ENCODE measurements around the gene PDE7B.
A peak's percentile ranks its signal among the peaks of the same experiment; 100 is the strongest.

DNA sequence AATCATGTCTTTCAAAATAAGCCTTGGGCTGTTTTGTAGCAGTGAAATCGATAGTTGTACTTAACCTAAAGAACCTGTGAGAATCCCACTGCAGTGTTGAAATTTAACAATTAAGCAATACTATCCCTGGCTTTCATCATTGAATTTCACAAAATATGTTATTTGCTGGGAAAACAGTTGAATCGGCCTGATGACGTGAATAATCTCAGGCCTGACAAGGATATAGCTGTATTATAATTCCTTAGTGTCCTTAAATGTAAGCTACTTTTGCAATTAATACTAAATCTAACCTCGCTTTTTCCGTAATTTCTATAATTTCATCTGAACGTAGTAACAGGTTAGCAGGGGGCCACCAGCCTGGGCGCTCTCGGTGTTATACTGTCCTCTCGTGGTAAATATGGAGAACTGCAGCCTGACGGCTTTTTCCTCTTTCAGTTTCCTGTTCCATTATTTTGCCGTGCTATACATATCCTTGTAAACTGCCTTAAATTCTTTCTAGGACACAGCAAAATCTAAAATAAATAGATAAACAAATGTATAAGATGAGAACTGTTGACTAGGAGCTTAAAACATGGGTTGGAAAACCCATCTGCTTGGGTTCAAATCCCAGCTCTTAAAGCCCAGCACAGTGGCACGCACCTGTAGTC lies 374.6 kb downstream of the PDE7B start:
- TF ChIP-seq, protein P1, sequence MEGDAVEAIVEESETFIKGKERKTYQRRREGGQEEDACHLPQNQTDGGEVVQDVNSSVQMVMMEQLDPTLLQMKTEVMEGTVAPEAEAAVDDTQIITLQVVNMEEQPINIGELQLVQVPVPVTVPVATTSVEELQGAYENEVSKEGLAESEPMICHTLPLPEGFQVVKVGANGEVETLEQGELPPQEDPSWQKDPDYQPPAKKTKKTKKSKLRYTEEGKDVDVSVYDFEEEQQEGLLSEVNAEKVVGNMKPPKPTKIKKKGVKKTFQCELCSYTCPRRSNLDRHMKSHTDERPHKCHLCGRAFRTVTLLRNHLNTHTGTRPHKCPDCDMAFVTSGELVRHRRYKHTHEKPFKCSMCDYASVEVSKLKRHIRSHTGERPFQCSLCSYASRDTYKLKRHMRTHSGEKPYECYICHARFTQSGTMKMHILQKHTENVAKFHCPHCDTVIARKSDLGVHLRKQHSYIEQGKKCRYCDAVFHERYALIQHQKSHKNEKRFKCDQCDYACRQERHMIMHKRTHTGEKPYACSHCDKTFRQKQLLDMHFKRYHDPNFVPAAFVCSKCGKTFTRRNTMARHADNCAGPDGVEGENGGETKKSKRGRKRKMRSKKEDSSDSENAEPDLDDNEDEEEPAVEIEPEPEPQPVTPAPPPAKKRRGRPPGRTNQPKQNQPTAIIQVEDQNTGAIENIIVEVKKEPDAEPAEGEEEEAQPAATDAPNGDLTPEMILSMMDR (IDR thresholded peaks at IDR 0.05) = peak; percentile 100
- TF ChIP-seq, protein P2, sequence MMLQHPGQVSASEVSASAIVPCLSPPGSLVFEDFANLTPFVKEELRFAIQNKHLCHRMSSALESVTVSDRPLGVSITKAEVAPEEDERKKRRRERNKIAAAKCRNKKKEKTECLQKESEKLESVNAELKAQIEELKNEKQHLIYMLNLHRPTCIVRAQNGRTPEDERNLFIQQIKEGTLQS (CRISPR knock-in tag; conservative IDR thresholded peaks at IDR 0.05) = no peak
- TF ChIP-seq FOXK1 (CRISPR knock-in tag; IDR thresholded peaks at IDR 0.05) (no peak), FOXJ3 (CRISPR knock-in tag; IDR thresholded peaks at IDR 0.05; ENCODE audit: borderline replicate concordance) (no peak), SMAD3 (CRISPR knock-in tag; IDR thresholded peaks at IDR 0.05; ENCODE audit: borderline replicate concordance) (no peak)
- TF ChIP-seq, protein P3, sequence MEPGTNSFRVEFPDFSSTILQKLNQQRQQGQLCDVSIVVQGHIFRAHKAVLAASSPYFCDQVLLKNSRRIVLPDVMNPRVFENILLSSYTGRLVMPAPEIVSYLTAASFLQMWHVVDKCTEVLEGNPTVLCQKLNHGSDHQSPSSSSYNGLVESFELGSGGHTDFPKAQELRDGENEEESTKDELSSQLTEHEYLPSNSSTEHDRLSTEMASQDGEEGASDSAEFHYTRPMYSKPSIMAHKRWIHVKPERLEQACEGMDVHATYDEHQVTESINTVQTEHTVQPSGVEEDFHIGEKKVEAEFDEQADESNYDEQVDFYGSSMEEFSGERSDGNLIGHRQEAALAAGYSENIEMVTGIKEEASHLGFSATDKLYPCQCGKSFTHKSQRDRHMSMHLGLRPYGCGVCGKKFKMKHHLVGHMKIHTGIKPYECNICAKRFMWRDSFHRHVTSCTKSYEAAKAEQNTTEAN (CRISPR knock-in tag; IDR thresholded peaks at IDR 0.05) = no peak
- TF ChIP-seq, protein P4, sequence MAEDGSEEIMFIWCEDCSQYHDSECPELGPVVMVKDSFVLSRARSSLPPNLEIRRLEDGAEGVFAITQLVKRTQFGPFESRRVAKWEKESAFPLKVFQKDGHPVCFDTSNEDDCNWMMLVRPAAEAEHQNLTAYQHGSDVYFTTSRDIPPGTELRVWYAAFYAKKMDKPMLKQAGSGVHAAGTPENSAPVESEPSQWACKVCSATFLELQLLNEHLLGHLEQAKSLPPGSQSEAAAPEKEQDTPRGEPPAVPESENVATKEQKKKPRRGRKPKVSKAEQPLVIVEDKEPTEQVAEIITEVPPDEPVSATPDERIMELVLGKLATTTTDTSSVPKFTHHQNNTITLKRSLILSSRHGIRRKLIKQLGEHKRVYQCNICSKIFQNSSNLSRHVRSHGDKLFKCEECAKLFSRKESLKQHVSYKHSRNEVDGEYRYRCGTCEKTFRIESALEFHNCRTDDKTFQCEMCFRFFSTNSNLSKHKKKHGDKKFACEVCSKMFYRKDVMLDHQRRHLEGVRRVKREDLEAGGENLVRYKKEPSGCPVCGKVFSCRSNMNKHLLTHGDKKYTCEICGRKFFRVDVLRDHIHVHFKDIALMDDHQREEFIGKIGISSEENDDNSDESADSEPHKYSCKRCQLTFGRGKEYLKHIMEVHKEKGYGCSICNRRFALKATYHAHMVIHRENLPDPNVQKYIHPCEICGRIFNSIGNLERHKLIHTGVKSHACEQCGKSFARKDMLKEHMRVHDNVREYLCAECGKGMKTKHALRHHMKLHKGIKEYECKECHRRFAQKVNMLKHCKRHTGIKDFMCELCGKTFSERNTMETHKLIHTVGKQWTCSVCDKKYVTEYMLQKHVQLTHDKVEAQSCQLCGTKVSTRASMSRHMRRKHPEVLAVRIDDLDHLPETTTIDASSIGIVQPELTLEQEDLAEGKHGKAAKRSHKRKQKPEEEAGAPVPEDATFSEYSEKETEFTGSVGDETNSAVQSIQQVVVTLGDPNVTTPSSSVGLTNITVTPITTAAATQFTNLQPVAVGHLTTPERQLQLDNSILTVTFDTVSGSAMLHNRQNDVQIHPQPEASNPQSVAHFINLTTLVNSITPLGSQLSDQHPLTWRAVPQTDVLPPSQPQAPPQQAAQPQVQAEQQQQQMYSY (CRISPR knock-in tag; IDR thresholded peaks at IDR 0.05) = no peak
- TF ChIP-seq, protein P5, sequence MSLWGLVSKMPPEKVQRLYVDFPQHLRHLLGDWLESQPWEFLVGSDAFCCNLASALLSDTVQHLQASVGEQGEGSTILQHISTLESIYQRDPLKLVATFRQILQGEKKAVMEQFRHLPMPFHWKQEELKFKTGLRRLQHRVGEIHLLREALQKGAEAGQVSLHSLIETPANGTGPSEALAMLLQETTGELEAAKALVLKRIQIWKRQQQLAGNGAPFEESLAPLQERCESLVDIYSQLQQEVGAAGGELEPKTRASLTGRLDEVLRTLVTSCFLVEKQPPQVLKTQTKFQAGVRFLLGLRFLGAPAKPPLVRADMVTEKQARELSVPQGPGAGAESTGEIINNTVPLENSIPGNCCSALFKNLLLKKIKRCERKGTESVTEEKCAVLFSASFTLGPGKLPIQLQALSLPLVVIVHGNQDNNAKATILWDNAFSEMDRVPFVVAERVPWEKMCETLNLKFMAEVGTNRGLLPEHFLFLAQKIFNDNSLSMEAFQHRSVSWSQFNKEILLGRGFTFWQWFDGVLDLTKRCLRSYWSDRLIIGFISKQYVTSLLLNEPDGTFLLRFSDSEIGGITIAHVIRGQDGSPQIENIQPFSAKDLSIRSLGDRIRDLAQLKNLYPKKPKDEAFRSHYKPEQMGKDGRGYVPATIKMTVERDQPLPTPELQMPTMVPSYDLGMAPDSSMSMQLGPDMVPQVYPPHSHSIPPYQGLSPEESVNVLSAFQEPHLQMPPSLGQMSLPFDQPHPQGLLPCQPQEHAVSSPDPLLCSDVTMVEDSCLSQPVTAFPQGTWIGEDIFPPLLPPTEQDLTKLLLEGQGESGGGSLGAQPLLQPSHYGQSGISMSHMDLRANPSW (CRISPR knock-in tag; conservative IDR thresholded peaks at IDR 0.05; ENCODE audit: low read depth) = no peak

All from WTC11 (cell line).